Vagina (tissue), 2 donors: ENCODE measurements around the gene PIEZO2. TPM values are rescaled to one million over a fixed set of nuclear protein-coding genes. Genes with fewer than 3 reads are reported as not detected.
"Not testable (repeated sequence)": the region's sequence is repeated elsewhere in the genome, so short reads cannot be mapped to it uniquely, and the experiment has no call there.

Source experiments
- DNase-seq, 2 donors: peaks; one replicate each; pipeline ENCODE4 v3.0.0-alpha.2; 2017; ENCODE audit errors: extremely low spot score in 2 of 2
- H3K27ac ChIP-seq: fragments of 200-600 bp; sonication (generic); one replicate; pipeline ENCODE4 v1.5.1; 2019
- H3K27me3 ChIP-seq: fragments of 200-600 bp; sonication (generic); one replicate; pipeline ENCODE4 v1.5.1; 2019
- H3K36me3 ChIP-seq, 2 donors: fragments of 200-600 bp; sonication (generic); one replicate each; pipeline ENCODE4 v1.5.1; 2017 to 2019
- H3K4me1 ChIP-seq: fragments of 200-600 bp; sonication (generic); one replicate; pipeline ENCODE4 v1.5.1; 2019
- H3K4me3 ChIP-seq, 2 donors: fragments of 200-600 bp; sonication (generic); 1 replicate in 1 of 2; 2 replicates in 1 of 2; pipeline ENCODE4 v1.5.1; 2016 to 2019
- H3K9me3 ChIP-seq: fragments of 200-600 bp; sonication (generic); one replicate; pipeline ENCODE4 v1.5.1; 2019
- POLR2A ChIP-seq, 2 donors: fragments of 450-650 bp; IDR thresholded peaks; one replicate each; pipeline ENCODE4 v1.6.1; 2017; ENCODE audit warnings: antibody characterized with exemption in 2 of 2, mild to moderate bottlenecking in 2 of 2, moderate library complexity in 2 of 2
- POLR2AphosphoS5 ChIP-seq, 2 donors: sonication (generic); formaldehyde crosslinking; IDR thresholded peaks; one replicate each; pipeline ENCODE4 v1.9.0; 2017; ENCODE audit warnings: antibody characterized with exemption in 2 of 2, mild to moderate bottlenecking in 2 of 2, low read depth in 1 of 2; ENCODE audit not compliant: insufficient read depth in 1 of 2
- intact Hi-C: fragments of 100-400 bp; cut with DNase I; formaldehyde crosslinking; loops from one replicate; pipeline ENCODE4 v1.15.1; 2023
- total RNA-seq: library from RNA; depleted of rRNA; stranded (reverse); fragments of >200 nt; gene quantifications from one replicate; pipeline ENCODE4 v1.2.3, GENCODE V29; 2016
- TF ChIP-seq, protein P1 (sequence below), 3 experiments: fragments of 450-650 bp in 2 of 3; fragments of 200-600 bp in 1 of 3; sonication (generic) in 1 of 3; IDR thresholded peaks; one replicate each; pipeline ENCODE4 v1.5.1; 2017 to 2019; ENCODE audit warnings: antibody characterized with exemption in 3 of 3, mild to moderate bottlenecking in 2 of 3, moderate library complexity in 2 of 3

PIEZO2 gene
- total RNA-seq, 1 donor from 2014 or later = 5.9 TPM

DNA sequence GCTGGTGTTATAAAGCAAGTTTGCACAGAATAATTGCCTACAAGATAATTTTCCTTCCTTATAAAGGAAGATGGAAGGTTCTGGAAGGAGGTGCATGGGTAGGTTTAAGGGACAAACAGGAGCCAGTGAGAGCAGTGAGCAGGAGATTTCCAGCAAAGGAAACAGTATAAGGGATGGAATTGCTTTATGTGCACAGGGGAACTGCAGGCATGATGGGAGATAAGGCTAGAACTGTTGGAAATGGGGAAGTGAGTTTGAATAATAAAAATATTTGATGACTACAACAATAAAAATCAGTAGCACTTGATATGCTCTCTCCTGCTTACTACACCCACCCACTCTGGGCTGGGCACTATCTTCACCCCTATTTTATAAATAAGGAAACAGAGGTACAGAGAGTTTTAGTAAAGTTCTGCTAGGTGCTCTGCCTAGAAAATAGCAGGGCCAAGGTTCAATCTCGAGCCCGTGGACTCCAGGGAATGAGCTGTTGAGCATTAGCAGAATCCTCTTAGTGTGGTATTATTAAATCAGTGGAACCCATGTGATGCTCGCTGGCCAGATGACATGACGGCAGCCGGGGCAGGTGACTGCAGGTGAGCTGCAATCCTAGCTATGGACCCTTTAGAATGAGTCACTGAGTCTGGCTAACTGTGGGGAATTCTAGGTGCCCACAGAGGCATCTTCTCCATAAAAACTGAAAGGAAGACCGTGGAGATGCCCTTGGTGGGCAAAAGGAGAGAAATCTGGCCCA lies 302.5 kb downstream of the PIEZO2 start:
- no peak overlapping the region for H3K27ac ChIP-seq
- no peak for TF ChIP-seq POLR2AphosphoS5 (IDR thresholded peaks at IDR 0.05; ENCODE audit: insufficient read depth in 1 of 2, low read depth in 1 of 2)
- TF ChIP-seq, protein P1, sequence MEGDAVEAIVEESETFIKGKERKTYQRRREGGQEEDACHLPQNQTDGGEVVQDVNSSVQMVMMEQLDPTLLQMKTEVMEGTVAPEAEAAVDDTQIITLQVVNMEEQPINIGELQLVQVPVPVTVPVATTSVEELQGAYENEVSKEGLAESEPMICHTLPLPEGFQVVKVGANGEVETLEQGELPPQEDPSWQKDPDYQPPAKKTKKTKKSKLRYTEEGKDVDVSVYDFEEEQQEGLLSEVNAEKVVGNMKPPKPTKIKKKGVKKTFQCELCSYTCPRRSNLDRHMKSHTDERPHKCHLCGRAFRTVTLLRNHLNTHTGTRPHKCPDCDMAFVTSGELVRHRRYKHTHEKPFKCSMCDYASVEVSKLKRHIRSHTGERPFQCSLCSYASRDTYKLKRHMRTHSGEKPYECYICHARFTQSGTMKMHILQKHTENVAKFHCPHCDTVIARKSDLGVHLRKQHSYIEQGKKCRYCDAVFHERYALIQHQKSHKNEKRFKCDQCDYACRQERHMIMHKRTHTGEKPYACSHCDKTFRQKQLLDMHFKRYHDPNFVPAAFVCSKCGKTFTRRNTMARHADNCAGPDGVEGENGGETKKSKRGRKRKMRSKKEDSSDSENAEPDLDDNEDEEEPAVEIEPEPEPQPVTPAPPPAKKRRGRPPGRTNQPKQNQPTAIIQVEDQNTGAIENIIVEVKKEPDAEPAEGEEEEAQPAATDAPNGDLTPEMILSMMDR (IDR thresholded peaks at IDR 0.05) = no peak
- TF ChIP-seq POLR2A (IDR thresholded peaks at IDR 0.05) = no peak
- no peak for DNase-seq
- H3K27me3 ChIP-seq = no peaks in the 10 kb centered on the region
- intact Hi-C loops = no loop called here
- no peaks in the 10 kb centered on the region for H3K9me3 ChIP-seq
- H3K4me1 ChIP-seq = no peaks in the 10 kb centered on the region
- H3K4me3 ChIP-seq = no peak overlapping the region
- H3K36me3 ChIP-seq = no peaks in the 10 kb centered on the region

DNA sequence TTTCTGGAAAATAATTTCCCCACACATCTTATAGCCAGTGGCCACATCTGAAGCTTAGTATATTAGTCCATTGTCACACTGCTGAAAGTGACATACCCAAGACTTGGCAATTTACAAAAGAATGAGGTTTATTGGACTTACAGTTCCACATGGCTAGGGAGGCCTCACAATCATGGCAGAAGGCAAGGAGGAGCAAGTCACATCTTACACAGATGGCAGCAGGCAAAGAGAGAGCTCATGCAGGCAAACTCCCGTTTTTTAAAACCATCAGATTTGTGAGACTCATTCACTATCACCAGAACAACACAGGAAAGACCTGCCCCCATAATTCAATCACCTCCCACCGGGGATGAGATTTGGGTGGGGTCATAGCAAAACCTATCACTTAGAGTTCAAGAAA lies 303.3 kb downstream of the PIEZO2 start:
- intact Hi-C loops, H3K4me3 ChIP-seq, H3K9me3 ChIP-seq, H3K27me3 ChIP-seq, H3K4me1 ChIP-seq, H3K36me3 ChIP-seq, H3K27ac ChIP-seq, DNase-seq: not testable (repeated sequence)

DNA sequence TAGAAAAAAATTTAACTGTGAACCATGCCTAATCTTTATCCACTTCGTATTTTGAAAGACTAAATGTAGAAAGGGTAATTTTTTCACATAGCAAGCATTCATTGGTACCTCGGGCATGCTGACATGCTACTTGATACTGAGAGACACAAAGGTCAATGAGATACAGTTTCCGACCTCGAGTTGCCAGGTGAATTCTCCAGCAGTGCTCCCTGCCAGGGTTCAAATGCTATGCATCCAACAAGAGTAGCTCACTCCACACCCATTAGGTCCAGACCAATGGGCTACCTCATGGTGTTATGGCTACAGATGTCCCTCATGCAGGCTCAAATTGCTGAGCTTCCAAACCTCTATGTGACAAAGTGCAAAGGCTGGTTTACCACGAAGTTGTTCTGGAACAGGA lies 305.8 kb downstream of the PIEZO2 start:
- no peaks in the 10 kb centered on the region for H3K36me3 ChIP-seq
- no peak overlapping the region for H3K27ac ChIP-seq
- no peak for DNase-seq
- H3K27me3 ChIP-seq = no peaks in the 10 kb centered on the region
- H3K4me3 ChIP-seq = no peak overlapping the region
- no peaks in the 10 kb centered on the region for H3K9me3 ChIP-seq
- intact Hi-C loops = no loop called here
- H3K4me1 ChIP-seq = no peaks in the 10 kb centered on the region
- TF ChIP-seq, protein P1 (IDR thresholded peaks at IDR 0.05) = no peak
- TF ChIP-seq POLR2AphosphoS5 (IDR thresholded peaks at IDR 0.05; ENCODE audit: insufficient read depth in 1 of 2, low read depth in 1 of 2) (no peak), POLR2A (IDR thresholded peaks at IDR 0.05) (no peak)

DNA sequence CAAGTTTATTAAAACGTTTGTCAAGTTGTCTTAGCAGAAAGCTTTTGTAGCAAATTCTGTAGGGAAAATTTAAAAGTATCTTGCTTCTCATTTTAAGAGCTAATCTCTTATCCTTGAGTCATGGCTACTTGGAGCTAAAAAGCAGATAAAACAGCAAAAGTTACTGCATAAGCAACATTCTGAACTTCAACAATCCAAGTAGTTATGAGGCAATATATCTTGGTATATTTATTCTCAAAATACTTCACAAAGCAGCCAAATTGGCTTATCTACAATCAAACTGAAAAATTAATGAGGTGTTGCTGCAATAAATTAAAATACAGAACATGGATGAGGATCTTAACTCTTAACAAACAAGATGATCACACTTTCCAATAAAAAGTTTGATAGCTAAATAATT lies 306.5 kb downstream of the PIEZO2 start:
- TF ChIP-seq, protein P1 (IDR thresholded peaks at IDR 0.05) = no peak
- no peak for TF ChIP-seq POLR2AphosphoS5 (IDR thresholded peaks at IDR 0.05; ENCODE audit: insufficient read depth in 1 of 2, low read depth in 1 of 2)
- TF ChIP-seq POLR2A (IDR thresholded peaks at IDR 0.05) = no peak
- intact Hi-C loops = no loop called here
- Histone ChIP-seq H3K4me3 (no peak overlapping the region), H3K36me3 (no peaks in the 10 kb centered on the region), H3K27ac (no peak overlapping the region), H3K9me3 (no peaks in the 10 kb centered on the region), H3K4me1 (no peaks in the 10 kb centered on the region), H3K27me3 (no peaks in the 10 kb centered on the region)
- no peak for DNase-seq

DNA sequence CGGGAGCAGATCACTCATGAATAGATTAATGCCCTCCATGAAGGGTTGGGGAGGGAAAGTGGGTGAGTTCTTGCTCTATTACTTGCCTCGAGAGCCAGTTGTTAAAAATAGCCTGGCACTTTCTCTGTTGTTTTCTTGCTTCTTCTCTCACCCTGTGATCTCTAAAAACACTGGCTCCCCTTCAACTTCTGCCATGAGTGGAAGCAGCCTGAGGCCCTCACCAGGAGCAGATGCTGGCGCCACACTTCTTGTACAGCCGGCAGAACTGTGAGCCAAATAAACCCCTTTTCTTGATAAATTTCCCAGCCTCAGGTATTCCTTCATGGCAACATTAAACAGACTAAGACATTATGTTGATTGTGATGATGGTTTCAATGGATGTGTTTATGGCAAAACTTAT lies 307.0 kb downstream of the PIEZO2 start:
- H3K9me3 ChIP-seq = no peaks in the 10 kb centered on the region
- no peak for DNase-seq
- H3K4me1 ChIP-seq = no peaks in the 10 kb centered on the region
- no peak overlapping the region for H3K27ac ChIP-seq
- intact Hi-C loops = no loop called here
- H3K4me3 ChIP-seq = no peak overlapping the region
- H3K36me3 ChIP-seq = no peaks in the 10 kb centered on the region
- no peaks in the 10 kb centered on the region for H3K27me3 ChIP-seq
- no peak for TF ChIP-seq POLR2A (IDR thresholded peaks at IDR 0.05)
- no peak for TF ChIP-seq POLR2AphosphoS5 (IDR thresholded peaks at IDR 0.05; ENCODE audit: insufficient read depth in 1 of 2, low read depth in 1 of 2)
- TF ChIP-seq, protein P1 (IDR thresholded peaks at IDR 0.05) = no peak
